ENCODE measurements around the gene TMC1. TPM values are rescaled to one million over a fixed set of nuclear protein-coding genes. Genes with fewer than 3 reads are reported as not detected.

Gene TMC1
- total RNA-seq, 1 donor from 2014 or later = not detected

DNA sequence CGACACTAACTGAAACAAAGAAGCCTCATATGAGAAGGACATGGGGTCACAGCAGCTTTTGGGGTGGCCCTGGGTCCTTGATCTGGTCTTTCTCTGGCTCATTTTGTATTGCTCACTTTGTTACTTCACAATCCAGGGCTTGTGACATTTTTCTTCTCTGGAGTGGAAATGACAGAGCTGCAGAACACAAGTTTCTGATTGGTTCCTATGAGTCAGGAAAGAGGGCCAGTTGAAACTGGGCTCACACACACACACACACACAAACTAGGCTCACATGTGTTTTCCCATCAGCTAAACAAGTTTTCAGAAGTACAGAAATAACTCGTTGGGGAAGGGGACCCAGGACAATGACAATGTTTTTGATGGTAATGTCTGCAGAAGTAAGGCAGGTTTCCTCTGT is 54.3 kb downstream of the TMC1 start:
- Histone ChIP-seq H3F3A (ENCODE audit: low read depth) (no peaks in the 10 kb centered on the region), H3K27ac (no peak overlapping the region), H4K20me1 (ENCODE audit: low read depth) (no peaks in the 10 kb centered on the region), H3K27me3 (no peaks in the 10 kb centered on the region), H3K4me1 (no peaks in the 10 kb centered on the region), H3K79me2 (ENCODE audit: low read depth) (no peaks in the 10 kb centered on the region), H3K4me3 (no peak overlapping the region), H3K9ac (no peak overlapping the region), H3K36me3 (no peaks in the 10 kb centered on the region), H2AFZ (replicated peaks) (no peak overlapping the region), H3K9me3 (ENCODE audit: low read depth) (no peaks in the 10 kb centered on the region), H3K4me2 (no peak overlapping the region)
- no peak overlapping the region for H3K4me3 Mint-ChIP-seq
- peaks cover 2% of the 10 kb centered on the region for H3K9me3 Mint-ChIP-seq
- no peak for DNase-seq (ENCODE audit: low spot score)
- peaks cover 5% of the 10 kb centered on the region for H3K27me3 Mint-ChIP-seq (ENCODE audit: insufficient read depth, low read depth)
- no peak overlapping the region for H3K27ac Mint-ChIP-seq
- TF ChIP-seq, protein P1, sequence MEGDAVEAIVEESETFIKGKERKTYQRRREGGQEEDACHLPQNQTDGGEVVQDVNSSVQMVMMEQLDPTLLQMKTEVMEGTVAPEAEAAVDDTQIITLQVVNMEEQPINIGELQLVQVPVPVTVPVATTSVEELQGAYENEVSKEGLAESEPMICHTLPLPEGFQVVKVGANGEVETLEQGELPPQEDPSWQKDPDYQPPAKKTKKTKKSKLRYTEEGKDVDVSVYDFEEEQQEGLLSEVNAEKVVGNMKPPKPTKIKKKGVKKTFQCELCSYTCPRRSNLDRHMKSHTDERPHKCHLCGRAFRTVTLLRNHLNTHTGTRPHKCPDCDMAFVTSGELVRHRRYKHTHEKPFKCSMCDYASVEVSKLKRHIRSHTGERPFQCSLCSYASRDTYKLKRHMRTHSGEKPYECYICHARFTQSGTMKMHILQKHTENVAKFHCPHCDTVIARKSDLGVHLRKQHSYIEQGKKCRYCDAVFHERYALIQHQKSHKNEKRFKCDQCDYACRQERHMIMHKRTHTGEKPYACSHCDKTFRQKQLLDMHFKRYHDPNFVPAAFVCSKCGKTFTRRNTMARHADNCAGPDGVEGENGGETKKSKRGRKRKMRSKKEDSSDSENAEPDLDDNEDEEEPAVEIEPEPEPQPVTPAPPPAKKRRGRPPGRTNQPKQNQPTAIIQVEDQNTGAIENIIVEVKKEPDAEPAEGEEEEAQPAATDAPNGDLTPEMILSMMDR (IDR thresholded peaks at IDR 0.05) = no peak
- TF ChIP-seq EZH2 (IDR thresholded peaks at IDR 0.05) (no peak), EZH2phosphoT487 (IDR thresholded peaks at IDR 0.05) (no peak)
- peaks cover 13% of the 10 kb centered on the region for H3K4me1 Mint-ChIP-seq
- no peaks in the 10 kb centered on the region for H3K36me3 Mint-ChIP-seq

DNA sequence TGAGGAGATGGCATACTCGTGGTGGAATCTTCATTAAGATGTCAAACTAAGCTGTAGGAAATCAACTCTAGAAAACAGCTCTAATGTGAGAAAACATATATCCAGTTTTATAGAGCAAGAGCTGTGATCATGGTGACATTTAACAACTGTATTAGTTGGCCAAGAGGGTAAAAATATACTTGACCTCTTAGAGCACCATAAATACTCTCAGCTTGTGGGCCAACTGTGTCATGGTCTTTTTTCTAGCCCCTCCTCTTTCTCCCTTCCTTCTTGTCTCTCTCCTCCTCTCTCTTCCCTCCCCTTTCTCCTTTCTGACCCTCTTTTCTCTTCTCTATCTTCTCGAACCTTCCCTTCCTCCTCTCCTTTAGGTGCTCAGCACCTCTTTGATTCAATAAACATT is 54.7 kb downstream of the TMC1 start:
- no peaks in the 10 kb centered on the region for H3F3A ChIP-seq (ENCODE audit: low read depth)
- H3K4me3 ChIP-seq = no peak overlapping the region
- H3K9me3 ChIP-seq (ENCODE audit: low read depth) = no peaks in the 10 kb centered on the region
- no peaks in the 10 kb centered on the region for H3K4me1 ChIP-seq
- H3K27ac ChIP-seq = no peak overlapping the region
- H4K20me1 ChIP-seq (ENCODE audit: low read depth) = no peaks in the 10 kb centered on the region
- no peaks in the 10 kb centered on the region for H3K27me3 ChIP-seq
- no peak overlapping the region for H3K4me2 ChIP-seq
- H3K79me2 ChIP-seq (ENCODE audit: low read depth) = no peaks in the 10 kb centered on the region
- no peak overlapping the region for H3K27ac Mint-ChIP-seq
- H3K9me3 Mint-ChIP-seq = peaks cover 2% of the 10 kb centered on the region
- DNase-seq (ENCODE audit: low spot score) = no peak
- H3K36me3 ChIP-seq = no peaks in the 10 kb centered on the region
- H3K9ac ChIP-seq = no peak overlapping the region
- H2AFZ ChIP-seq (replicated peaks) = no peak overlapping the region
- H3K27me3 Mint-ChIP-seq (ENCODE audit: insufficient read depth, low read depth) = peaks cover 5% of the 10 kb centered on the region
- no peaks in the 10 kb centered on the region for H3K36me3 Mint-ChIP-seq
- H3K4me3 Mint-ChIP-seq = no peak overlapping the region
- TF ChIP-seq, protein P1 (IDR thresholded peaks at IDR 0.05) = no peak
- TF ChIP-seq EZH2 (IDR thresholded peaks at IDR 0.05) (no peak), EZH2phosphoT487 (IDR thresholded peaks at IDR 0.05) (no peak)
- H3K4me1 Mint-ChIP-seq = peaks cover 13% of the 10 kb centered on the region

DNA sequence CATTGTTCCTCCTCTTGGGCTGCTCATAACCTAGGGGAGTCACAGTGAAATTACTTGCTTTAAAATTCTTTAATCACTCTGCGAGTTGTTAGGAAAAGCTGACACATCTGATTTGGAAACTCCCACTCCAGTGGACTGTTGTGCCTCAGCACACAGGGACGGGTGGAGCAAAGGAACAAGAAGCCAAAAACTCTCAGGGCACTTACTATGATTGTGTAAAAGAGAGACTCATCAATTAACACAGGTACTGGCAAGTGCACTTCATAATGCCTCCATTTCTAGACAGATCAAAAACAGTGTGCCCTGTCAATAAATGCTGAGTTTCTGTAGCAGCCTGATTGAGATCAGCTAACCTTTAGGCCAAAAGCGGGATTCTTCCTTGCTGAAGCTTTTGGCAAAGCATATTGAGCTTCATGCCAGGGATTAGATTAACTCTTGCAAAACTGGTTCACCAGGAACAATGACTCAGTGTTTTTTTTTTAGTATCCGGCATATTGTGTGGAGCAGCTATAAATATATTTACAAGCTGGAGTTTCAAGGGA is 55.9 kb downstream of the TMC1 start:
- H3K27ac Mint-ChIP-seq = peak overlapping the region; percentile 73
- Histone ChIP-seq H3K4me1 (no peaks in the 10 kb centered on the region), H3F3A (ENCODE audit: low read depth) (no peaks in the 10 kb centered on the region), H3K9me3 (ENCODE audit: low read depth) (no peaks in the 10 kb centered on the region), H3K9ac (no peak overlapping the region), H2AFZ (replicated peaks) (no peak overlapping the region), H3K27me3 (no peaks in the 10 kb centered on the region), H3K79me2 (ENCODE audit: low read depth) (no peaks in the 10 kb centered on the region), H3K27ac (no peak overlapping the region), H3K36me3 (no peaks in the 10 kb centered on the region), H3K4me2 (no peak overlapping the region), H4K20me1 (ENCODE audit: low read depth) (no peaks in the 10 kb centered on the region), H3K4me3 (no peak overlapping the region)
- TF ChIP-seq EZH2phosphoT487 (IDR thresholded peaks at IDR 0.05) (no peak), EZH2 (IDR thresholded peaks at IDR 0.05) (no peak)
- TF ChIP-seq, protein P1 (IDR thresholded peaks at IDR 0.05) = no peak
- H3K4me3 Mint-ChIP-seq = no peak overlapping the region
- H3K9me3 Mint-ChIP-seq = peaks cover 2% of the 10 kb centered on the region
- no peak for DNase-seq (ENCODE audit: low spot score)
- H3K4me1 Mint-ChIP-seq = peaks cover 13% of the 10 kb centered on the region
- H3K36me3 Mint-ChIP-seq = no peaks in the 10 kb centered on the region
- peaks cover 5% of the 10 kb centered on the region for H3K27me3 Mint-ChIP-seq (ENCODE audit: insufficient read depth, low read depth)

Data from neural progenitor cell (in vitro differentiated cells).